NCI-H748 (cell line): Measurements from ENCODE around the gene VAC14.

Experiments used
- DNase-seq: peaks from one replicate; lab custom pipeline; 2025; ENCODE audit not compliant: unreplicated experiment; lab: John Stamatoyannopoulos, UW

VAC14 gene

GRCh38 chr16:70709457-70709856, 91.5 kb downstream of the VAC14 start:
- DNase-seq = no peak

- DNase-seq = no peak
These were observed 92.4 kb downstream of the VAC14 start for GRCh38 chr16:70708366-70709246.

DNA sequence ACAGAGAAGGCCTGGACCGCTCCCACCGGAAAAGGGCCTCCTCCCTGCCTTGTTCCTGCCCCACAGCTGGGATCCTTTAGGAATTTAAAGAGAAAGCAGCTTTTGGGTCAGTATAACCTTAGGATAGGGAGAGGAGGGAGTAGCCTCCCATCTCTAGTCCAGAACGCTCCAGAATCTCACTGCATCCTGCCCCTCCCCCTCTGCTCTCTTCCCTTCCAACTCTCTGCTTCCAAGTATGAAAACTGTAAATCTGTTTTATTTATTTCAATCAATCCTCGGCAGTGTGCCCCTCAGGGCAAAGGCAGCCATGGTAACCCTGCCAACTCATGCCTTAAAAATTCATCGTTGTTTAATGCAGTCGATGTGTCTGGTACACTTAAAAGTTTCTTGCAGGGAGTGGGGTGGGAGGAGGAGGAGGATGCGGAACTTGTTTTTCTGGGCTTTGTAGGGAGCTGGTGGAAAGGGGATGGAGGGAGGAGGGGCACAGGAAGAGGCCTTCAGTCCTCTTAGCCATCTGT, 94.0 kb downstream of the VAC14 start:
- DNase-seq = no peak

DNA sequence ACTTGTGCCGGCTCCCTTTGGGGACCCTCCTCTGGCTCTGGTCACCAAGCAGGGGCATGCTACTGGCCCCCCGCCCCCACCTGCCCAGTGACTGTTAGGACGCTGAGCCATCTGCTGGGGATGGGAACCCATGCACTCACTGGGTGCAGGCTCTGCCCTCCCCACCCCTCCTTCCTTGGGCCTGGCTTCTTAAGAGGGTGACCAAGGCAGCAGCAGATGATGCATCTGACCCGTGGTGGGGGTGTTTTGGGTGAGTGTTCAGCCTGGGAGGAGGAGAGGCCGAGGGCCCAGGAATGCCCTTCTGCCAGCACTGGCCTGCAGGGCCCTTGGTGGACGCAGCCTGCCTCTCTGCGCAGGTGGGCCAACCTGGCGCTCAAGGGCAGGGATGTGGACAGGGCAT, 95.9 kb downstream of the VAC14 start:
- DNase-seq = no peak

DNA sequence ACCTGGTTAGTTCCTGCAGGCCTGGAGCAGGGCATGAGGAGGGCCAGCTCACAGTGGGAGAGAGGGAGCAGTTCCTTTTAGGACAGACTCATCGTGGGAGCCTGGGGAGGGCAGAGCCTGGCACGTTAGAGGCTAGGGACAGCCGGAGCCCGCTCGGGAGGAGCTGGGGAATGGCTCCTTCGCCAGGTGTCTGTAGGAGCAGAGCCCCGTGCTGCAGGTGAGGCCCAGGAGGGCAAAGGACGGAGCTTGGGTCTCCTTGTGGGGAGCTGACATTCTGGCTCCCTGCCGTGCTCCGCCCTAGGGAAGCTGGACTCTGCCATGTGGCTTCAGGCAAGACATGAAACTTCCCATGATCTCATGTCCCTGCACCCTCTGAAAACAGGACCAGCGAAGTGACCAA, 96.4 kb downstream of the VAC14 start:
- no peak for DNase-seq

GRCh38 chr16:70703835-70704381, 97.0 kb downstream of the VAC14 start:
- DNase-seq = no peak

GRCh38 chr16:70703041-70703834, 97.7 kb downstream of the VAC14 start:
- no peak for DNase-seq

DNA sequence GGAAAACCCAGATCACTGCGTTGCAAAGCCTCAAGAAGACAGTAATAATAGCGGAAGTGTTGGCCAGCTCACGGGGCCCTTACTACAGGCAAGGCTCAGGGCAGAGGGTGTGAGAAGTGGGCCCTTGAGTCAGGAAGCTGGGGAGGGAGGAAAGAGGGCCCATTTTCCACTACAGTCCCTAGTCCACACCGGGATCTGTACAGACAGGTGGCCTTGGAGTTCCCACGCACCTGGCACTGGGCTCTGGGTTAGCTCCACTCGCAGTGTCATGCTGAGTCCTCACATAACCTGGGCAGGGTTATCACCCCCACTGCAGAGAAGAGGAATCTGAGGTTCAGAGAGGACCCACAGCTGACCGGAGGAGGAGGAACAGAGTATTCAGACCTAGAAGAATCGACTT, 98.3 kb downstream of the VAC14 start:
- no peak for DNase-seq

GRCh38 chr16:70701998-70702397, 99.0 kb downstream of the VAC14 start:
- no peak for DNase-seq

GRCh38 chr16:70701596-70701995, 99.4 kb downstream of the VAC14 start:
- no peak for DNase-seq

GRCh38 chr16:70701036-70701435, 99.9 kb downstream of the VAC14 start:
- no peak for DNase-seq

- DNase-seq = no peak
These were observed 100.6 kb downstream of the VAC14 start for GRCh38 chr16:70700101-70701020.

- no peak for DNase-seq
These were observed 101.3 kb downstream of the VAC14 start for GRCh38 chr16:70699696-70700095.

- DNase-seq = no peak
These were observed 102.1 kb downstream of the VAC14 start for GRCh38 chr16:70698901-70699300.

GRCh38 chr16:70697594-70698170, 103.3 kb downstream of the VAC14 start:
- no peak for DNase-seq

DNA sequence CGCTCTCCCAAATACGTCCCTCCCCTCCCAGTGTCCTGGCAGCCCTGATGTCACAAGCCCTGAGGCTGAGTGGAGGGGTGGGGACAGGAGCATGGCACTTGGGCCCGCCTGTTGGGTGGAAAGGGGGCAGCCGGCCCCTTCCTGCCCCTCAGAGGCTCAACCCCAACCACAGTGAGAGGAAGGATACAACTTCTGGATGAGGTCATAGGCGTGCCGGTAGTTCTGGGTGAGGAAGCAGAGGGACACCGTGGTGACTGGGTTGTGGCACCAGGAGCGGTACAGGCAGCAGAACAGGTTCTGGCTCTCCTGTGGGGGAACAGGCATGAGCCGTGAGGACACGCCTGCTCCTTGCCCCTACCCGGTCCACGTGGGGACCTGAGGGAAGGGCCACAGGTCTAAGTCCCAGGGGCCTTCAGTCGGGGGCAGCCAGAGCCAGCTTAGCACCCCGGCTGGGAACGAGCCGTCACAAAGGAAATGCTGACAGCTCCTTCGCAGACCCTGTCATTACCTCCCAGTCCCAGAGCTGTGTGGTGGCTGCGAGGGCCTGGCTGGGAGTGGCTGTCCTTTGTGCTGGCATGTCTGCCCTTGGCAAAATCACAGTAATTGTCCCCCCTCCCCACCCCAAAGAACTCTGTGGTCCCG, 103.9 kb downstream of the VAC14 start:
- no peak for DNase-seq

DNA sequence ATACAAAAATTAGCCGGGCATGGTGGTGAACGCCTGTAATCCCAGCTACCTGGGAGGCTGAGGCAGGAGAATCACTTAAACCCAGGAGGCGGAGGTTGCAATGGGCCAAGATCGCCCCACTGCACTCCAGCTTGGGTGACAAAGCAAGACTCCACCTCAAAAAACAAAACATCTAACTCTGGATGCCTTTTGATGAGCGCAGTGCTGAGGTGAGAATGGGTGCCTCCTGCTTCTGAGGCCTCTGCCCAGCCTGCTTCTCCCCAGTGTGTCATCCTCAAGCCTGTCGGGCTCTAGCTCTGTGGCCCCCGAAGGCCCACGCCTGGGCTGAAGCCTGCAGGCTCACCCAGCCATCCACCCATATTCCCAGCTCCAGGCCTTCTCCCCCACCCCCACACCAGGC, 104.6 kb downstream of the VAC14 start:
- DNase-seq = no peak

DNA sequence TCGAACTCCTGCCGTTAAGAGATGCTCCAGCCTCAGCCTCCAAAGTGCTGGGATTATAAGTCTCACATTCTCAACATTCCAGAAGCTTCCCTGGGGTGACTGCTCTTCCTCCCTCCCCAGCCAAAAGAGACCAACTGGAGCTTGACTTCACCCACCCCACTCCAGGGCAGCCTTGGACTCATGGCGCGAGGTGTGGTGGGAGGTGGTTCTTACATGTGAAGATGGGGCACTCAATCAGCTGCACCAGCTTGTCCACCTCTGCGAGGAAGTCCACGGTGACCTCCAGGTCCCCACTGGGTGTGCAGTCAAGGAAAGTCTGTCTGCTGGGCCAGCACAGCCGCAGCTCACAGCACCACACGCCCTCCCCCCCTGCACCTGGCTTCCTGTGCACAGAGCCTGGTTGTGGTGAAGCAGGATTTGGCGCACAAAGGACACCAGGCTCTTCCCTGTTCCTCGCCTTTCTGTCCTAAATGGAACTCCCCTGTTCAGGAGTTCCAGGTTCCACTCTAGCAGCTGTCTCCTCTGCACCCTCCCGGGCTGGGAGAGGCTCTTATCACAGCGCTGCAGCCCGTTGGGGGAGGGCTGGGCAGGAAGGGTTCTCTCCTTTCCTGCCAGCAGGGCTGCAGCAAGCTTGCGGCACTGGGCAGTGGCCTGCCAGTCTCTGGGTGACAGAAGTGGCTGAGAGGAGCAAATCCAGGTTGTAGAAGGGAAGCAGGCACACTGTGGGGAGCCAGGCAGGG, 105.5 kb downstream of the VAC14 start:
- DNase-seq = no peak

DNA sequence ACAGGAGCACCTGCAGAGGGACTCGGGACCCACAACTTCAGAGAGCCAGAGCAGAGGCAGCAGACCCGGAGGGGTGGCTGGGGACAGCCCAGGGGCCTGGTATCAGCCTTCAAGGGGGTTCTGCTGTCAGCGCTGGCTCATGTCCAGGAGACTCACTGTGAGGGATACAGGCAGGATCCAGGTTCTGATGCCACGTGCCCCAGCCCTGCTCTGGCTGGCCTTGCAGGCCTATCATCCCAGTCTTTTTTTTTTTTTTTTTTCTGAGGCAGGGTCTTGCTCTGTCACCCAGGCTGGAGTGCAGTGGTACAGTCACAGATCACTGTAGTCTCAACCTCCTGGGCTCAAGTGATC, 106.1 kb downstream of the VAC14 start:
- DNase-seq = no peak
